Cardiac fibroblast (primary cell): ENCODE measurements around the gene ASTN2.

ENCODE experiments used
- DNase-seq, 2 donors: peaks; one replicate each; pipeline versions ENCODE4 v3.0.0 to v3.0.0-alpha.2; 2010; ENCODE audit warnings: low read depth in 2 of 2
- H3K4me3 ChIP-seq, 2 donors: replicated peaks in 1 of 2; 1 replicate in 1 of 2; 2 replicates in 1 of 2; pipeline ENCODE4 v1.5.1; 2011; ENCODE audit warnings: low read depth in 2 of 2, low read length in 2 of 2, mild to moderate bottlenecking in 2 of 2, moderate library complexity in 1 of 2
- CTCF ChIP-seq: IDR thresholded peaks from one replicate; pipeline ENCODE4 v1.5.1; 2011; ENCODE audit warnings: low read depth, mild to moderate bottlenecking, low read length, inconsistent platforms

ASTN2 gene

GRCh38 chr9:117114768-117115167, 300.1 kb downstream of the ASTN2 start:
- H3K4me3 ChIP-seq, result no peak overlapping the region
- no peak for TF ChIP-seq CTCF
- DNase-seq, result no peak

- no peak overlapping the region for H3K4me3 ChIP-seq
- DNase-seq, result peak; percentile 5 to 7
- TF ChIP-seq CTCF, result no peak
Measured at GRCh38 chr9:117104716-117105495, 310.0 kb downstream of the ASTN2 start.

- TF ChIP-seq CTCF, result no peak
- no peak overlapping the region for H3K4me3 ChIP-seq
- no peak for DNase-seq
Measured at GRCh38 chr9:117104206-117104605, 310.7 kb downstream of the ASTN2 start.

DNA sequence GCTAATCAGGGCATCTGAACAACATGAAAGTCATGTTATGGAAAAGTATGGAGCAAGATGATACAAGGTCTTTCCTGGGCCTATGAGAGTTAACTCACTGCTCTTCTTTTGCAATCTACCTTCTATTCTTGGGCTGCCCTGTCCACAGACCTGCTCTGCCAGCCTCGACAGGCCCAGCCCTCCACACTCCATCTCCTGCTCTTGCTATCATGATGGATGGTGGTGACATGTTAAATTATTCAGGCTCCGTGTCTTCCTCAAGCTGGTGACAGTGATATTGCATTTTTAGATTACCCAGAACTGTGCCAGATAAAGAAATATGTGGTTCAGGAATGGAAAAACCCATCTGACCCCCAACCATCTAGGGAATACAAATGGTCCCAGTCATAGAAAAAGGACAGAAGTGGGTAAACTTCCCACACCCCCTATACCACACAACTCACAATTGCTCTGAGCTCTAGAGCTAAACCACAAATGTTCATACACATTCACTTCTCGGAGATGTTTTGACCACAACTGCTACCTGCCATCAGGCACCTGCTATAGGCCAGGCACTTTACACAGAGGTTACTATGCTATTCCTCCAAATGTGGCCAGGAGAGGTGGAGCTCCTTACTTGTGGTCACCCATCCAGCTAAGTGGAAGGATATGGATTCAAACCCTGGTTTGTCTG, 311.3 kb downstream of the ASTN2 start:
- TF ChIP-seq CTCF, result no peak
- no peak for DNase-seq

GRCh38 chr9:117101008-117101407, 313.8 kb downstream of the ASTN2 start:
- no peak for DNase-seq
- no peak for TF ChIP-seq CTCF
- no peak overlapping the region for H3K4me3 ChIP-seq

More for the DNA sequence above, 311.3 kb downstream of the ASTN2 start:
- H3K4me3 ChIP-seq, result no peak overlapping the region

DNA sequence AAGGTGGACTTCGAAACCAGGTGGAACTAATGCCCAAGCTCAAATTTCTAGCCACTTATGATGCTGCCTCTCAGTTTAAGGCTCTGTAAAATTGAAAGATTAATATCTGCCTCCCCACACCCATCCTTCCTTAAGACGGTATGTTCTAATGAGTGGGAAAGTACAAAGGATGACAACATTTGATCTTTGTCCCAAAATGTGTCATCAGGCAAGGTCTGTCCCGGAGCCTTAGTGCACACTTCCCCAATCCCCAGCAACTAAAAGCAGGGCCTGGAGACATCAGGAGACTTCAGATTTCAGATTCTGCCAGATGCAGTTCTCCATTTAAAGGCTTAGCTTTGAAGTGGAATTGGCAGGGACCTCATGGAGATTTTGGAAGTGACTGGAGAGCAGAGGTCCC, 316.5 kb downstream of the ASTN2 start:
- DNase-seq, result no peak
- TF ChIP-seq CTCF, result no peak
- no peak overlapping the region for H3K4me3 ChIP-seq
